Keratinocyte (primary cell): ENCODE results near the gene PTPRN2.

ENCODE experiments used
- CTCF ChIP-seq, 3 experiments: IDR thresholded peaks in 1 of 3; conservative IDR thresholded peaks in 1 of 3; optimal IDR thresholded peaks in 1 of 3; 2 replicates in 2 of 3; 3 replicates in 1 of 3; pipeline versions ENCODE3 to v1.5.1; 2011; ENCODE audit warnings: low read length in 3 of 3, mild to moderate bottlenecking in 3 of 3, moderate library complexity in 2 of 3, control low read depth in 1 of 3, inconsistent platforms in 1 of 3; ENCODE audit not compliant: insufficient read depth in 2 of 3; ENCODE audit errors: extremely low read depth in 1 of 3
- EZH2 ChIP-seq: IDR thresholded peaks from one replicate; pipeline ENCODE4 v1.6.1; 2012; ENCODE audit warnings: inconsistent platforms, mild to moderate bottlenecking, low read length, moderate library complexity

- TF ChIP-seq CTCF (optimal IDR thresholded peaks at IDR 0.05 in 1 of 3, IDR thresholded peaks at IDR 0.05 in 1 of 3, conservative IDR thresholded peaks at IDR 0.05 in 1 of 3; ENCODE audit: extremely low read depth in 1 of 3, insufficient read depth in 2 of 3, low read length in 3 of 3) = no peak
- TF ChIP-seq EZH2 = no peak
These were observed 934.4 kb downstream of the PTPRN2 start for GRCh38 chr7:157652954-157653826.
